Measurements from ENCODE around the gene SIKE1. TPM values are rescaled to one million over a fixed set of nuclear protein-coding genes. Genes with fewer than 3 reads are reported as not detected.

SIKE1 gene
- total RNA-seq, 1 donor from 2014 or later: 55.0 TPM

GRCh38 chr1:114728553-114728952, 51.9 kb downstream of the SIKE1 start:
- H3K27ac Mint-ChIP-seq (ENCODE audit: unreplicated experiment): peak overlapping the region; percentile 62
- DNase-seq (ENCODE audit: low spot score): no peak
- no peaks in the 10 kb centered on the region for H3K27me3 Mint-ChIP-seq (ENCODE audit: low read depth)
- H3K4me3 Mint-ChIP-seq (ENCODE audit: unreplicated experiment): no peak overlapping the region
- peaks cover 47% of the 10 kb centered on the region for H3K36me3 Mint-ChIP-seq (ENCODE audit: low read depth)
- peaks cover 35% of the 10 kb centered on the region for H3K4me1 Mint-ChIP-seq (ENCODE audit: low read depth)
- no peaks in the 10 kb centered on the region for H3K9me3 Mint-ChIP-seq (ENCODE audit: low read depth)
- no peak for TF ChIP-seq CTCF (IDR thresholded peaks at IDR 0.05)

GRCh38 chr1:114725230-114725629, 55.3 kb downstream of the SIKE1 start:
- Mint-ChIP-seq H3K36me3 (ENCODE audit: low read depth) (peaks cover 48% of the 10 kb centered on the region), H3K4me1 (ENCODE audit: low read depth) (peaks cover 29% of the 10 kb centered on the region), H3K27ac (ENCODE audit: unreplicated experiment) (no peak overlapping the region), H3K4me3 (ENCODE audit: unreplicated experiment) (no peak overlapping the region), H3K27me3 (ENCODE audit: low read depth) (no peaks in the 10 kb centered on the region), H3K9me3 (ENCODE audit: low read depth) (no peaks in the 10 kb centered on the region)
- no peak for DNase-seq (ENCODE audit: low spot score)
- TF ChIP-seq CTCF (IDR thresholded peaks at IDR 0.05): no peak

GRCh38 chr1:114723915-114724314, 56.6 kb downstream of the SIKE1 start:
- H3K4me1 Mint-ChIP-seq (ENCODE audit: low read depth): peaks cover 20% of the 10 kb centered on the region
- no peaks in the 10 kb centered on the region for H3K27me3 Mint-ChIP-seq (ENCODE audit: low read depth)
- H3K27ac Mint-ChIP-seq (ENCODE audit: unreplicated experiment): peak overlapping the region; percentile 64
- H3K36me3 Mint-ChIP-seq (ENCODE audit: low read depth): peaks cover 52% of the 10 kb centered on the region
- no peaks in the 10 kb centered on the region for H3K9me3 Mint-ChIP-seq (ENCODE audit: low read depth)
- no peak for DNase-seq (ENCODE audit: low spot score)
- no peak for TF ChIP-seq CTCF (IDR thresholded peaks at IDR 0.05)
- H3K4me3 Mint-ChIP-seq (ENCODE audit: unreplicated experiment): no peak overlapping the region

GRCh38 chr1:114723457-114723856, 57.0 kb downstream of the SIKE1 start:
- no peak for TF ChIP-seq CTCF (IDR thresholded peaks at IDR 0.05)
- Mint-ChIP-seq H3K27ac (ENCODE audit: unreplicated experiment) (no peak overlapping the region), H3K36me3 (ENCODE audit: low read depth) (peaks cover 54% of the 10 kb centered on the region), H3K4me3 (ENCODE audit: unreplicated experiment) (no peak overlapping the region), H3K27me3 (ENCODE audit: low read depth) (no peaks in the 10 kb centered on the region), H3K4me1 (ENCODE audit: low read depth) (peaks cover 20% of the 10 kb centered on the region), H3K9me3 (ENCODE audit: low read depth) (no peaks in the 10 kb centered on the region)
- no peak for DNase-seq (ENCODE audit: low spot score)

GRCh38 chr1:114720492-114720891, 60.0 kb downstream of the SIKE1 start:
- peak overlapping the region; percentile 63 for H3K27ac Mint-ChIP-seq (ENCODE audit: unreplicated experiment)
- DNase-seq (ENCODE audit: low spot score): no peak
- H3K4me3 Mint-ChIP-seq (ENCODE audit: unreplicated experiment): no peak overlapping the region
- H3K36me3 Mint-ChIP-seq (ENCODE audit: low read depth): peaks cover 41% of the 10 kb centered on the region
- H3K4me1 Mint-ChIP-seq (ENCODE audit: low read depth): peaks cover 30% of the 10 kb centered on the region
- no peaks in the 10 kb centered on the region for H3K27me3 Mint-ChIP-seq (ENCODE audit: low read depth)
- TF ChIP-seq CTCF (IDR thresholded peaks at IDR 0.05): no peak
- H3K9me3 Mint-ChIP-seq (ENCODE audit: low read depth): no peaks in the 10 kb centered on the region

Other genes with a start within 250 kb of the SIKE1 start
- 36.0 to 42.3 TPM (median 38.4 TPM) in 3 replicates for gene BCAS2, start 199.1 kb downstream of the SIKE1 start, total RNA-seq
- 3.0 to 3.8 TPM (median 3.3 TPM) in 3 replicates for gene DENND2C, start 110.6 kb downstream of the SIKE1 start, total RNA-seq
- gene AMPD1, start 85.1 kb downstream of the SIKE1 start, total RNA-seq: not detected in 3 replicates
- gene NRAS, start 63.9 kb downstream of the SIKE1 start, total RNA-seq: 33.9 to 37.4 TPM (median 36.0 TPM) in 3 replicates
- gene CSDE1, start 22.7 kb downstream of the SIKE1 start, total RNA-seq: 512 to 540 TPM (median 529 TPM) in 3 replicates
- gene SYCP1, start 74.2 kb upstream of the SIKE1 start, total RNA-seq: not detected in 3 replicates
- not detected in 3 replicates for gene TSHB, start 249.1 kb upstream of the SIKE1 start, total RNA-seq

Data from chondrocyte (in vitro differentiated cells).